Measurements from ENCODE around the gene TRIM17.

The TRIM17 gene

DNA sequence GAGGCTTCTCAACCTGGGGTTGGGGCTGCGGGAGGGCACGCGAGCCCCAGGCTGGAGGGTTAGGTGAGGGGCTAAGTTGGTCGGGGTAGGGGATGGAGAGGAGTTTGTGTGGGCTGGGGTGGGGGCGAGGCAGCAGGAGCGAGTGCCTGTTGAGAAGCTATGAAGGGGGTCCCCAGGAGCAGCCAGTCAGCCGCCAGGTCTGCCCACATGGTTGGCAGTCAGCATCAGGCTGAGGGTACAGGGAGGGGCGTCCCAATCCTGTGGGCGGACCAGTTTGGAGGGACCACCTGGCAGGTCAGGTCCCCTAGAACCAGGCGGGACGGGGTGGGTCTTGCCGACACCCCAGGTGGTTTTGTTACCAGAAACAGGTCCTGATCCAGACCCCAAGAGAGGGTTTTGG is 400 bp upstream of the TRIM17 start:
- no peak for FAIRE-seq

DNA sequence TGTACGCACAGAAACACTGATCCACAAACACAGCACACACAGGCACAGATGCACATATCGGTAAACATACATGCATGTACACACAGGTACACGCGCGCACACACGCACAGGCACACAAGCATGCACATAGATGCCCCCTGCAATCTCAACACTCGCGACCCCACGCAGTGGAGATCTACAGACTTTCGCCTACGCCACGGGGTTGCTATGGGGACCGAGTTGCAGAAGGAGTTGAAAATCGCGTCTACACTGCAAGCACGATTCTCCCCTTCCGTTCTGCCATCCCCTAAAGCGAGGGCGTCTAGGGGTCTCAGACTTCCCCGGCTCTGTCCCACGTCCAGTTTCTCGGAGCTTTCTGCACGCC is 826 bp downstream of the TRIM17 start:
- no peak for FAIRE-seq

DNA sequence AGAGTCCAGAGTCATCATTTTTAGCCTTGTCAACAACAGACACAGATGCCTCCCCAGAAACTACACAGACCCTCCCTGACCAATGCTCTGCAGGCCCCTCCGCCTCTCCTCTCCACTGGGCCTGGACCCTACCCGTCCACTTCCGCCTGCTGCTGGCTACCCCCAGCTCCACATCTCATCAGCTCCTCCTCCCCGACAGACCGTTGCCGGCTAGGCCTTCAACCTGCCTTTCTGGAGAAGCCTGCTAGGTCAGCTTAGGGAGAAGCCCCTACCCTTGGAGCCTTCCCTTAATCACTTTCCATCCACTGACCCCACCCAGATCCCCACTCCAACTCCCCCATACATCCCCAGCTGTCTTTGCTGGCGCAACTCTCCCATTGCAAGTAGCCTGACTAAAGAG is 1.4 kb downstream of the TRIM17 start:
- FAIRE-seq: no peak

DNA sequence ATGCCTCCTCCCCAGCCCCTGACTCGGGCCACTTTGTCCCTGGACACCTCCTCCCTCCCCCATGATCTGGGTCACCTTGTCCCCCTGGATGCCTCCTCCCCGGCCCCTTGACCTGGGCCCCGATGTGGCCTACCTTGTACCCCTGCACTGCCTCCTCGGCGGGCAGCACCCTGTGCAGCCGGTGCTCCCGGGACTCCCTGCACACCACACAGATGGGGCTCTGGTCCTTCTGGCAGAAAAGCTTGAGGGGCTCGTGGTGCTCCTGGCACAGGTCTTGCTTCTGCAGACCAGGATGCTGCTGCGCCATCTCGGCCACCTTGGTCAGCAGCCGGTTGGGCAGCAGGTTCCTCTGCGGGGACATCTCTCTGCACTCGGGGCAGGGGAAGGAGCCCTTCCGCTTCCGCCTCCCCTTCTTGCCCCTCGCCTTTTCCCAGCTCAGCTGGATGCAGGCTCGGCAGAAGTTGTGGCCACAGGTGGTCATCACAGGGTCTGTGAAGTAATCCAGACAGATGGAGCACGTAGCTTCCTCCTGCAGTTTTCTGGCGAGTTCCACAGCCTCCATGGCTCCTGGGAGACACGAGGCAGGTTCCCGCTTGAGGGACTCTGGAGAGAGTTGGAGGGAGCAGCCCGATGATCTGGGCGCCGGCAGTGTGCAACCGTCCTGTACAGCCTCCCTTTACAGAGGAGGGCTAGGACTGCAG is 2.0 kb downstream of the TRIM17 start:
- FAIRE-seq: no peak

DNA sequence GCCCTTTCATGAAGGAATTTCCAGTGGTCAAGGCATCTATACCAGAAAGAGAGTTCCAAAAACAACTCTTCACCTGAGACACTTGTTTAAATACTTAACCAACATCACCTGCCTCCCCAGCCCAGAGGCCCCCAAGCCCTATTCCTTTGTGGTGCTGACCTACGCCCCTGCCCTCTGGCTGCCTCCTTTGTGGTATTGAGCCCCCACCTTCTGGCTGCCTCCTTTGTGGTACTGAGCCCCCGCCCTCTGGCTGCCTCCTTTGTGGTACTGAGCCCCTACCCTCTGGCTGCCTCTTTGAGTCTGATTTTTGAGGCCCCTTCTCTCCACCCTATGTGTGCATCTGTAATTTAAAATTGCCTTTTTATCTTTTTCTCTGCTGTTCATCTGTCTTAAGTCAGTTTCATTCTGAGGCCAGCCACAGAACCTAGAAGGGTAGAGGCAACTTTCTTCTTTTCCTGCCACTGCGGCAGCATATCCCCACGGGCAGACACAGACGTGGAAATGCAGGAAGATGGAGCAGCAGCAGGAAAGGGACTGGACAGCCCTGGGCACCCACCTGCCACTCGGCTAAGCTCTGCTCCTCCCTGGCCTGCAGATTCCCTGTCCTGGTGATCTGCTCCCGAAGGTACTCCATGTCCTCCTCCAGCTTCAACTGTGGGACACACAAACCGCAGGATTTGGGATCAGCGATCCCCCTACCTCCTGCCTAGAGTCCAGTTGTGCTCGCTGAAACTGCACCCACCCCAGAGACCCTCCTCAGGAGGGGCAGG is 3.2 kb downstream of the TRIM17 start:
- no peak for FAIRE-seq

DNA sequence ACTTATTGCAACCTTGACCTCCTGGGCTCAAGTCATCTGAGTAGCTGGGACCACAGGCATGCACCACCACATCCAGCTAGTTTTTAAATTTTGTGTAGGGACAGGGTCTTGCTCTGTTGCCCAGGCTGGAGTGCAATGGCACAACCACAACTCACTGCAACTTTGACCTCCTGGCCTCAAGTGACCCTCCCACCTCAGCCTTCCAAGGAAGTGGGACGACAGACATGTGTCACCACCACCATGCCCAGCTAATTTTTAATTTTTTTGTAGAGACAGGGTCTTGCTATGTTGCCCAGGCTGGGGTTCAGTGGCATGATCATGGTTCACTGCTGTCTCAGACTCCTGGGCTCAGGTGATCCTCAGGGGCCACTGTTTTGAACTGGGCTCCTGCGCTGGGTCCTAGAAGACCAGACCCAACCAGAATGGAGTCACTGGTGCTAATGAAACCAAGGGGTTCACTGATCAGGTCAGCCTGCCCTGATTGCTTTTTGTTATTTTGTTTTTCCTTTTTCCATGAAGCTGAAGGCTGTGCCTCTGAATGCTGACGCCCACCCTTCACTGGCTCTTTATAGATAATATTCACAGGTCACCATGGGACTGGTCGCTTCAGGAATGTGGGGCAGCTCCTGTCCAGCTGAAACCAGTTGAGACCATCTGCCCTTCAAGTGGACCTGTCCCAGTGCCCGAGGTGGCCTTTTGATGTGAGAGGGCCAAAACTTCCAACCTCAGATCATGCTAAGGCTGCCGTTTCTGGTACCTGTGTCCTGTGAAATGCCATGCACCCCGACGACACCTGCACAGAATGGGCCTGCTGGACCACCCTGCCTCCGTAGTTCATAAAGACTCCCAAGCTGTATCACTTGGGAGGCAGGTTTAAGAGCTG is 4.9 kb downstream of the TRIM17 start:
- FAIRE-seq: no peak

DNA sequence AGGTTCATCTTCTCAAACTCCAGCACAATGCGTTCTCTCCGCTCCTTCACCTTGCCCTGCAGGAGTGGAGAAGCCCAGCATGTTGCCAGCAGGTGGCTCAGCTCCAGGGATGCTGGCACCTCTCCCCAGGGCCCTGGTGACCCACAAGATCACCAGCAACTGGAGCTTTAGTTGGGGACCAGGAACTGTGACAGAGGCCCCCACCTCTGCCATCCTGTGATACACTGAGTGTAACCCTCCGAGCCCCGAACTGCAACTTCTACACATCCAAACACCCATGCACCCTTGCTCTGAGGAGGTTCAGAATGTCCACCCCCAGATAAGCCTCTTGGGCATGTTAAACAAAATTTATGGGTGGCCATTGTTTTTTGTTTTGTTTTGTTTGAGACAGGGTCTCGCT is 5.5 kb downstream of the TRIM17 start:
- no peak for FAIRE-seq

DNA sequence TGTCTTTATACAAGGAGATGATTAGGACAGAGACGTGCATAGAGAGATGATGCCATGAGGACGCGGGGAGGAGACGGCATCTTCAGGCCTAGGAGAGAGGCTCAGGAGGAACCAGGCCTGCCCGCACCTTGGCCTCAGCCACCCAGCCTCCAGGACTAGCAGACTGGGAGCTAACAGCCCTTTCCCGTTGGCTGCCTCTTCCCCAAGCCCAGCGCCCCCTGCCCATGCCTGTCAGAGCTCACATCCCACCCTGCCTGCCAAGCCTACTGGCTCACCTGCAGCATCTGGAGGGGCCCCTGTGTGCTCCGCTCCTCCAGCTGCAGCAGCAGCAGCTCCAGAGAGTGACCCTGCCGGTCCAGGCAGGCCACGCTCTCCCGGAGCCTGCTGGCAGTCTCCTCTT is 6.0 kb downstream of the TRIM17 start:
- FAIRE-seq: no peak

DNA sequence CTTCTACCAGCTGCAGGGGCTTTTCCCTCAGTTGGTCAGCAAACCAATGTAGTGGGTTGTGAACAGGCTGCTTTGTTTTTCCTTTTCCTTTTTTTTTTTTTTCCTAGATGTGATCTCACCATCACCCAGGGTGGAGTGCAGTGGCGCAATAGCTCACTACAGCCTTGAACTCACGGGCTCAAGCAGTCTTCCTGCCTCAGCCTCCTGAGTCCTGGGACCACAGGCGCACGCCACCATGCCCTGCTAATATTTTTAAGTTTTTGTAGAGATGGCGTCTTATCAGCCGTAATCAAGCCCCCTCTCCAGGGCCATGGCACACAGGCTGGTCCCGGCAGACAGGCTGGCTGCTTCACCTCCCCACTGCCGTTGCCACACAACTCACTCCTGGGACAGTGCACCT is 6.6 kb downstream of the TRIM17 start:
- no peak for FAIRE-seq

DNA sequence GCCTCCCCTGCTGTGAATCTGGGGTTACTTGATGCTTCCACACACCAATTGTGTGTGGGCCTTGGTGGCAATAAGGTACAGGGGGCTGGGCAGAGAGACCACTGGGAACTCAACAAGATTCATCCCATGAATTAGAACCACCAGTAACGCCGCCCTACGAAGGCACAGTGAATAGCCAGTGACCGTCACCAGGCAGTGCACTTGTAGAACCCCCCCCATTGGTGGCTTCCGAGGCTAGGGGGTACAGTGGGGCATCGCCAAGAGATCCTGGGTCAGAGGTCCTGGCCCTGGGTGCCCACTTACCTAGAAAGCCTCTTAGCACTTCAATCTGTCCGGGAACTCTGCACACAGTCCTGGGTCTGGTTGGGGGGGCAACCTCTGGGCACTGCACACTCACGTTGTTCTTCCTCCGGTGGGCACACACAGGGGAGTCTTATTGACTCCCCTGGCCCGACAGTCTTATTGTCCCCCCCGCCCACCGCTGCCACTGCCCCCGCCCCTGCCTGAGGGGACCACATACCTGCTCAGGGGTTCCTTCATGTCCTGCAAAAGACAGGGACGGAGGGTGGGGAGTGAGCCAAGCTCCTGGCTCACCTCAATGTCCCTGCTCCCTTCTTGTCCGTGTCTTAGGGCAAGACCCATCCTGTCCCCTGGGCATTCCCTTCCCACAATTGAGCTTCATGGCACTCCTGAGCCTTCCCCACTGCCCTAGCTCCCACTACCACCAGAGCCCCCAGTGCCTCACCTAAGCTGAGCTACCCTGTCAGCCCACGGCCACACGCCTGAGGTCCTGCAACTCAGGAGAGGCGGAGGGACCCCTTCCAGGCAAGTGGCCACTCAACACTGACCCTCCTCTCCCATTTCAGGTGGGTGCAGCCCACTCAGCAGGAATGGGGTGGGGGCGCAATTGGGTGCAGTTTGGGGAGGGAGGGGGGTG is 7.5 kb downstream of the TRIM17 start:
- FAIRE-seq: no peak

DNA sequence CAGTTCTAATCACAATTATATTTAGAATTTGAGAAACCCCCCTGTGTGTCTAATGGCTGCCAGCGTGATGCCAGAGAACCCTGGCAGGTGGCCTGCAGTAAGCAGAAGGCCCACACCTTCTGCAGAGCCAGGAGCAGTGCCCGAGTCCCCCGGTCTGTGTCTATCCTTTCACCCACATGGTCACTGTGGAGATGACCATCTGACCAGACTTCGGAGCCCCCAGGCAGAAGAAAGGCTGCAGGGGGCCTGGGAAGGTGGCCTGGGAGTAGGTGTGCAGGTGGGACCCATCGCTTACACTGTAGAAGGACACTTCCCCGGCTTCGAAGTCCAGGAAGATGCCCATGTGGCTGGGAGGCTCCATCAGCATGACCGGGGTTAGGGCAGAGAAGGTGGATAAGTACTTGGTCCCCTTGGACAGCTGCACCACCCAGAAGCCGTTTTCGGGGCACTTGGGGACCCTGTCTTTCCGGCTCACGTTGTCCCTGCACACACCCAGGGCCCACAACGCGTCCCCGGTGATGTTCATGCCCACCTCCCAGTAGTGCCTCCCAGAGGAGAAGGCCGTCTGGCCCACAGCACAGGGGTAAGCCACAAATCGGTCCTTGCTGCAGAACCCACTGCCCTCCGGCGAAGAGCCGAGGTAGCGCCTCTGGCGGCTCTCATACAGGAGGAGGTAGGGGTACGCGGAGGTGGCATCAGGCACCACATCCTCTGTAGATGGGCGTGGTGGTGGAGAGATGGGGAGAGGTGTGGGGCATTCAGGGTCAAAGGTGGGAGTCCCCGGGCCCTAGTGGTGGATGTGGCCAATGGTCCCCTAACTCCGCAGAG is 8.4 kb downstream of the TRIM17 start:
- no peak for FAIRE-seq

DNA sequence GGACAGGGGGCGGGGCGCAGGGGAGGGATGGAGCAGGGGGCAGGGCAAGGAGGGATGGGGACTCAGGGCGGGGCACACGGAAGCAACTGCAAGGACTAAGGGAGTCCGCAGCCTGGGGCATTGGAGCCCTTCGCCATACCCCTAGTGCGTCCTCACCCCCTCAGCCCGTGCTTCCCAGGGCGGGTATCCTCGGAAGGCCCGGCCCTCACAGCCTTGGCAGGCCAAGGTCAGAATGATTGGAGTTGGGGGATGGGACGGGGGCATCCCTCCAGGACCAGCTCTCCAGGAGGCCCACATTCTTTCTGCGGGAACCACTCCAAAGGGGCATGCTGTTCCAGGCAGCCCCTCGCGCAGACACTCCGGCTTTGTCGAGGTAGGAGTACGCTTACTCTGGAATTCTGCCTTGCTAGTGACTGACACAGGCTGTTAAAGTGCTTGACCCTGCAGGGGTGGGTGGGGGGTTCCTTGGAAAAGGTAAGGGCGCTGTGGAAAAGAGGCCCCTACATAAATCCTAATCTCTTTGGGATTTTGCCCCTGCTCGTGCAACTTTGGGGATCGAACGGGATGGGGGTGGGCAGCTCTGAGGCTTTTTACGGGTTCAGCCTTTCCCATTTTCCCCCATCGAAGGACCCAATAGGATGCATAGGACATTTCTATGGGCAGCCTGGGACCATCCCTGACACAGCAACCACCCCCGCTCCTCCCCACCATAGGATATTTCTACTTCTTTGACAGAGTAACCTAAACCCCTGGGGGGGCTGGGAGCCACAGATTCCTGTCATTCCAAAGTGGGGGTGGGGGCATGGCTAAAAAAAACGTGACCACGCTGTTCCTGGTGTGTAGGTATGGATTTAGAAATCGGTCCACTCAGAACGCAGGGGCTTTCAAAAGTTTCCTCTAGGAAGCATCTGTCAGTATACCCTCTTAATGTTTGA is 9.3 kb downstream of the TRIM17 start:
- FAIRE-seq: no peak

DNA sequence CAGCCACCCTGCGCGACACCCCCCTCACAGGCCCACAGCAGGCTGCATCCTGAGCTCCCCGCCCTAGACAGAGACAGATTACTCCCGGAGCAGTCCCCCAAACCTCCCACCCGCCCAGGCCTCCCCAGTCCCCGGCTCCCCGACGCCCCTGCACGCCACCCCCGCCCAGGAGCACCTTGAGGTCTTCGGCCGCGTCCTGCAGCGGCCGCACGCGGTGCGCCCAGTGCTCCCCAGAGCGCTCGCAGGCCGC is 10.8 kb downstream of the TRIM17 start:
- no peak for FAIRE-seq

DNA sequence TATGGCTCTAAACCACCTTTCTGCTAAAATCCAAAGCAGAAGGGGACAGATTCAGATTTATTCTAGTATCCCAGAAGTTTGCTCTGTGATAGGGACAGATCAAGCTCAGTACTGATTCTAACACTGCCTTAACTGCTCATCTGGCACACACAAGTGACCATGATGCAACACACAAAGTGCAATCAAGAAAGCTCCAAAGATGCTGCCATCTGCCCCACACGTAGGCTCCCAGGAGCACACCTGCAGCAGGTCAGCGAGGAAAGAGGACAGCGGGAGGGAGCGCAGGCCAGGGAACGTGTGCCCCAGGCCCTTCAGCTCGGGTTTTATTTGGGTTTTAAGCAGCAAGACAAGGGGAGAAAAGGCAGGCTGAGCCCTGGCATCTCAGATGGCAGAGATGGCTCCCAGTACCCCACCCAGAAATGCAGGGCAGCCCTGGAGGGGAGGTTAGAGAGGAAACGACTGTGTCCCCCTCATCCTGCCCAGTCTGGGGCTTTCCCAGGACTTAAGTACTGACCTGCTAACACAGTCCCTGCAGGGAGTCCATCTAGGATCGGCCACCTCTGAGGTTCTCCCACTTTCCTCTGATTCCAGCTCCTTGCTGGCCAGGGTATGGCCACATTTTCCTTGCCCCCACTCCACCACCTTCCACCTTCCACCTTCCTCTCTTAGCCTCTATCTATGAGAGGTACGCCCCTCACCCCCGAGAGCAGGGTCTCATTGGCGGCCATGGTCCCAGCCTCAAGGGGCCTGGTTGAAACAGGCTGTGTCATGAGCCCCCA is 11.3 kb downstream of the TRIM17 start:
- FAIRE-seq: no peak

DNA sequence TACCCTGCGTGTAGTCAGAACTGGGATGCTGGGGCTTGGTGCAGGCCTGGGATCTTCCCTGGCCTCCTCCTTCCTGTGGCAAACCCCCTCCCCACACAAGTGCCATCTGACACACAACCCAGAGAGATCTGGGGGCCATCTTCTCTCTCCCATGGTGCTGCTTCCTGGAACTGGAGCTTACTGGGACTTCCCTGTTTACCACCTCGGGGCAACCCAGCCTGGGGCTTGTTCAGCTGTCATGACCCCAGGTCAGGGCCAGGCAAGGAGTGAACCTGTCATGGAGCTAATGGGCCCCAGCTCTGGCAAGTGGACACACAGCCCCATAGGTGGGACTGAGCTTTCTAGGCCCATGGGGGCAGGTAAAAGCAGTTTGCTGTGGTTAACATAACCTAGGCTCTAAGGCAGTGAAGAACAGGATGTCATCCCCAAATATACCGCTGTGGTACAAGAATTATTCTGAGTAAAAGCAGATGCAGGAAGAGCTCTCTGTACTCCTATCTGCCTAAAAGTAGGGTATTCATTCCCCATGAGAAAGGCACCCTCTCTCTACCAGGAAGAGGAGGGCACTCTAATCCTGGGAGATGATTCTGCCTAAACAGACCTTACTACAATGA is 12.4 kb downstream of the TRIM17 start:
- no peak for FAIRE-seq

DNA sequence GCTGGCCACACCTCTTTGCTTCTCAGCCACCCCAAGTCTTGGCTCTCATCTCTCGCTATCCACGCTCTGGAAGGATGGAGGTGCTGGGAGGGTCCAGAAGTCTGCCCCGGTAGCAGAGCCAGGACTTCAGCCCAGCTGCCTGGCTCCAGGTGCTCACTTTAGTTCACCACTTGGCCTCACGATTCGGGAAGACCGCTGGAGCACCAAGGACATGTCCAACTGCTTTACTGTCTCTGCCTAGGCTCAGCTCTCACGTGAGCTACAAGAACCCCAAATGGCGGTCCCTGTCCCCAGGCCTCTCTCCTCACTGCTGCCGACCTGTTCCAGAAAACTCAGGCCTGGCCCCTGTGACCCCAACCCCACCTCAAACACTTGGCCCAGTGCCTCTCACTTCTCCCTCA is 13.4 kb downstream of the TRIM17 start:
- no peak for FAIRE-seq

DNA sequence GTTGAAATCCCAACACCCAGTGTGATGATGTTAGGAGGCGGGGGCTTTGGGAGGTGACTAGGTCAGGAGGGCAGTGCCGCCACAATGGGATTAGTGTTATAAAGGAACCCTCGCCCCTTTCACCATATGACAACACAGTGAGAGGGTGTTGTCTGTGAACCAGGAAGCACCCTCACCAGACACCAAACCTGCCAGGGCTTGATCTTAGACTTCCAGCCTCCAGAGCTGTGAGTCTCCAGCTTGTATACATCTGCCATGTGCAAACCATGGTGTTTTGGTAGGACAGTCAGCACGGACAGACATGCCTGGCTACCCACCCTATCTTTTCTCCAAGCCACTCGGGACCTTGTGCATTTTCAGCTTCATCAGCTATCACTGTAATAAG is 14.0 kb downstream of the TRIM17 start:
- no peak for FAIRE-seq

DNA sequence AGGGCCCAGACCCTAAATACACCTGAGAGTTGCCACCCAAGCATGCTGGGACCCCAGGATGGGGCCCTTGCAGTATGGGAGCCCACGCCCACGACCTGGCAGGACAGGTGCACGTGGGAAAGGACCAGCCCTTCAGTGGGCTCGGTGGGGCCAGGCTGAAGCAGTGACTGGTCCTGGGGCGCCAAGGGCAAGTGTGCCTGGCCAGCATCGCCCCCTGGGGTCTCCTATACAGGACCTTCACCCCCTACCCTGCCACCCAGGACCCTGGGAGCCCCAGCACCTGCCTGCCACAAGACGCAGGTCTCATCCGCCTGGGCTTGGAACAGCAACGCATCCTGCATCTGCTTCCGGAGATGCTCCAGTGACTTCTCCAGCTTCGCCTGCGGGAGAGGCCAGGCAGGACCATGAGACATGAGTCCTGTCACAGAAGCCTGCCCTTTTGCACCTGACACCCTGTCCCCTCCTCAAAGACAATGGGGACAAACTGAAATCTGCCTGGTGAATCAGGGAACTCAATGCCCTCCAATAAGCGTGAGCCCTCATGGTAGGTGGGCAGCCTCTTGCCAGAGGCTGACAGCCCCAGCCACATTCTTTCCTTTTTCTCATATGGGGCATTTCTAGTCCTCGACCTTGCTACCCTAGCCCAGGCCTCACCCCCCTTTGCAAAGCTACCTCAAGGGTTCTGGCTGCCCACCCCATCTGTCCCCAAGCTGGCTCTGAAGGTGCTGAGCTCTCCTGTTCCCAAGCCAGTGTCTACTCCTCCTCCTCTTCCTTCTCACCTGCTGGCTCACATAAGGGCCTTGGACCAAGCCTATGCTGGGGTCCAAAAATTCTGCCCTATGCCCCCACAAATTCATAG is 14.7 kb downstream of the TRIM17 start:
- no peak for FAIRE-seq
